ENCODE measurements around the gene FCN3. TPM values are rescaled to one million over a fixed set of nuclear protein-coding genes. Genes with fewer than 3 reads are reported as not detected.

FCN3 gene
- total RNA-seq, 1 donor from 2014 or later = not detected

- H3K36me3 Mint-ChIP-seq = peaks cover 11% of the 10 kb centered on the region
- TF ChIP-seq CTCF (conservative IDR thresholded peaks at IDR 0.05) = no peak
- peak overlapping the region; percentile 30 for H3K27ac Mint-ChIP-seq
- no peaks in the 10 kb centered on the region for H3K27me3 Mint-ChIP-seq
- peaks cover 50% of the 10 kb centered on the region for H3K4me1 Mint-ChIP-seq (ENCODE audit: unreplicated experiment)
- H3K9me3 Mint-ChIP-seq = no peaks in the 10 kb centered on the region
- no peak for DNase-seq (ENCODE audit: extremely low spot score, unreplicated experiment)
- H3K4me3 Mint-ChIP-seq = no peak overlapping the region
These were observed 29.3 kb upstream of the FCN3 start for GRCh38 chr1:27403931-27404330.

- Mint-ChIP-seq H3K27me3 (no peaks in the 10 kb centered on the region), H3K4me3 (peak overlapping the region; percentile 34), H3K36me3 (peaks cover 7% of the 10 kb centered on the region), H3K27ac (peak overlapping the region; percentile 77), H3K9me3 (no peaks in the 10 kb centered on the region), H3K4me1 (ENCODE audit: unreplicated experiment) (peaks cover 54% of the 10 kb centered on the region)
- no peak for DNase-seq (ENCODE audit: extremely low spot score, unreplicated experiment)
- TF ChIP-seq CTCF (conservative IDR thresholded peaks at IDR 0.05) = peak; percentile 48
These were observed 28.6 kb upstream of the FCN3 start for GRCh38 chr1:27403065-27403726.

GRCh38 chr1:27402349-27402754, 27.7 kb upstream of the FCN3 start:
- no peaks in the 10 kb centered on the region for H3K9me3 Mint-ChIP-seq
- no peak overlapping the region for H3K4me3 Mint-ChIP-seq
- DNase-seq (ENCODE audit: extremely low spot score, unreplicated experiment) = no peak
- H3K36me3 Mint-ChIP-seq = peaks cover 3% of the 10 kb centered on the region
- H3K4me1 Mint-ChIP-seq (ENCODE audit: unreplicated experiment) = peaks cover 57% of the 10 kb centered on the region
- H3K27ac Mint-ChIP-seq = no peak overlapping the region
- H3K27me3 Mint-ChIP-seq = no peaks in the 10 kb centered on the region
- peak; percentile 37 for TF ChIP-seq CTCF (conservative IDR thresholded peaks at IDR 0.05)

GRCh38 chr1:27400963-27401341, 26.3 kb upstream of the FCN3 start:
- TF ChIP-seq CTCF (conservative IDR thresholded peaks at IDR 0.05) = no peak
- Mint-ChIP-seq H3K4me1 (ENCODE audit: unreplicated experiment) (peaks cover 49% of the 10 kb centered on the region), H3K4me3 (peak overlapping the region; percentile 1), H3K27ac (peak overlapping the region; percentile 3), H3K36me3 (no peaks in the 10 kb centered on the region), H3K27me3 (no peaks in the 10 kb centered on the region), H3K9me3 (no peaks in the 10 kb centered on the region)
- DNase-seq (ENCODE audit: extremely low spot score, unreplicated experiment) = no peak

GRCh38 chr1:27400082-27400962, 25.7 kb upstream of the FCN3 start:
- Mint-ChIP-seq H3K27me3 (no peaks in the 10 kb centered on the region), H3K27ac (peak overlapping the region; percentile 3), H3K36me3 (no peaks in the 10 kb centered on the region), H3K9me3 (no peaks in the 10 kb centered on the region), H3K4me3 (peak overlapping the region; percentile 13), H3K4me1 (ENCODE audit: unreplicated experiment) (peaks cover 44% of the 10 kb centered on the region)
- no peak for DNase-seq (ENCODE audit: extremely low spot score, unreplicated experiment)
- no peak for TF ChIP-seq CTCF (conservative IDR thresholded peaks at IDR 0.05)

Measured in type B pancreatic cell (in vitro differentiated cells).